Right lobe of liver (tissue), 4 donors: ENCODE results near the gene LHFPL6.

Experiments
- CTCF ChIP-seq, 4 donors: fragments of 200-600 bp in 3 of 4; fragments of 450-650 bp in 1 of 4; IDR thresholded peaks; one replicate each; pipeline versions ENCODE4 v1.5.1 to v1.8.0; 2016 to 2022; ENCODE audit warnings: antibody characterized with exemption in 4 of 4, mild to moderate bottlenecking in 2 of 4
- POLR2A ChIP-seq: fragments of 450-650 bp; IDR thresholded peaks from one replicate; pipeline ENCODE4 v1.6.1; 2017; ENCODE audit warnings: antibody characterized with exemption, mild to moderate bottlenecking
- donor health status: DM: no; HTN: no; CAD: no.
- donor health status: DM: no; HTN: no; CAD: no.
- donor health status: DM: no; HTN: yes; CAD: no.

DNA sequence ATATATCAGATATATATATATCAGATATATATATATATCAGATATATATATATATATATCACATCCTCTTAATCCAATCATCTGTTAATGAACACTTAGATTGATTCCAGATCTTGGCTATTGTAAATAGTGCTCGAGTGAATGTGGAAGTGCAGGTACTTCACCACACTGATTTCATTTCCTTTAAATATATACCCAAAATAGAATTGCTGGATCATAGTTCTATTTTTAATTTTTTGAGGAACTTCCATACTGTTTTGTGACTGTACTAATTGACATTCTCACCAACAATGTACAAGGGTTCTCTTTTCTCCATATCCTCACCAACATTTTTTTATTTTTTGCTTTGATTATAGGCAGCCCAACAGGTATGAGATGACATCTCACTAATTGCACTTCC is 287.2 kb downstream of the LHFPL6 start:
- TF ChIP-seq CTCF (IDR thresholded peaks at IDR 0.05) (no peak), POLR2A (no peak)
